H1 (cell line): ENCODE measurements around the gene MGMT.

ENCODE experiments used
- CEBPB ChIP-seq: IDR thresholded peaks from 2 replicates; pipeline ENCODE4 v1.6.1; 2012; ENCODE audit warnings: low read depth, low read length
- CREB1 ChIP-seq: IDR thresholded peaks from 2 replicates; pipeline ENCODE4 v1.6.1; 2012; ENCODE audit warnings: inconsistent platforms
- EZH2 ChIP-seq: fragments of 200-600 bp; sonication (generic); IDR thresholded peaks from 2 replicates; pipeline ENCODE4 v1.7.1; 2012; ENCODE audit warnings: low read depth, mild to moderate bottlenecking, moderate library complexity, low read length, inconsistent platforms; ENCODE audit not compliant: severe bottlenecking
- FOSL1 ChIP-seq: IDR thresholded peaks from 2 replicates; pipeline ENCODE4 v1.6.1; 2011; ENCODE audit warnings: mild to moderate bottlenecking, low read depth, low read length, moderate library complexity; ENCODE audit not compliant: insufficient read depth
- POLR2A ChIP-seq, 2 experiments: IDR thresholded peaks; 1 replicate in 1 of 2; 2 replicates in 1 of 2; pipeline ENCODE4 v1.6.1; 2011; ENCODE audit warnings: low read depth in 2 of 2, low read length in 2 of 2, mild to moderate bottlenecking in 2 of 2; ENCODE audit errors: control extremely low read depth in 1 of 2
- POLR2AphosphoS5 ChIP-seq: IDR thresholded peaks from 2 replicates; pipeline ENCODE4 v1.6.1; 2011; ENCODE audit warnings: low read depth, low read length
- YY1 ChIP-seq: IDR thresholded peaks from 2 replicates; pipeline ENCODE4 v1.6.1; 2011; ENCODE audit warnings: low read depth, mild to moderate bottlenecking, low read length
- ZNF274 ChIP-seq: IDR thresholded peaks from 2 replicates; pipeline ENCODE4 v1.7.0; 2012; ENCODE audit warnings: low read length, borderline replicate concordance; ENCODE audit errors: extremely low read depth
- TF ChIP-seq, protein P1 (sequence below), 3 experiments: IDR thresholded peaks; 1 replicate in 2 of 3; 2 replicates in 1 of 3; pipeline versions ENCODE4 v1.5.1 to v1.6.1; 2011; ENCODE audit warnings: low read length in 3 of 3, mild to moderate bottlenecking in 3 of 3, inconsistent platforms in 2 of 3, low read depth in 1 of 3, moderate library complexity in 1 of 3; ENCODE audit not compliant: insufficient read depth in 1 of 3; ENCODE audit errors: control extremely low read depth in 1 of 3

DNA sequence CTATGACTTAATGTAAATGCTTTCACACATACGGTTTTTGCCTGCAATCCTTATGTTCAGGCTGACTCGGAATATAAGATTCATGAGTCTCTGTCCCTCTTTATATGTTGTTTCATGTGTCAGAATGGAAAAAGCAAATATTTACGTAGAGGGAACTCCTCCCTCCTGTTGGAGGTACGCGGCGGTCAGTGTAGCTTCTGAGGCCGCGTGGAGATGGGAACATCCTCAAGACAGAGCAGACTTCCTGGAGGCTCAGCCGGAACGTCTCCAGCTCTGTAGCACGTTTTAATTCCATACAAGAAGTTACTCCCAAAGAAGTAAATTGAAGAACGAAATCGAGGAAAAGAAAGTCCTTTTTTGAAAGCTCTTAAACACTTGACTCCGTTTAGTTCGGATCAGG is 248.8 kb downstream of the MGMT start:
- TF ChIP-seq FOSL1 (no peak), CEBPB (no peak), POLR2A (IDR thresholded peaks at IDR 0.05; ENCODE audit: control extremely low read depth in 1 of 2, low read depth in 2 of 2, low read length in 2 of 2) (no peak), ZNF274 (no peak), POLR2AphosphoS5 (no peak), CREB1 (no peak), EZH2 (no peak), YY1 (no peak)
- TF ChIP-seq, protein P1, sequence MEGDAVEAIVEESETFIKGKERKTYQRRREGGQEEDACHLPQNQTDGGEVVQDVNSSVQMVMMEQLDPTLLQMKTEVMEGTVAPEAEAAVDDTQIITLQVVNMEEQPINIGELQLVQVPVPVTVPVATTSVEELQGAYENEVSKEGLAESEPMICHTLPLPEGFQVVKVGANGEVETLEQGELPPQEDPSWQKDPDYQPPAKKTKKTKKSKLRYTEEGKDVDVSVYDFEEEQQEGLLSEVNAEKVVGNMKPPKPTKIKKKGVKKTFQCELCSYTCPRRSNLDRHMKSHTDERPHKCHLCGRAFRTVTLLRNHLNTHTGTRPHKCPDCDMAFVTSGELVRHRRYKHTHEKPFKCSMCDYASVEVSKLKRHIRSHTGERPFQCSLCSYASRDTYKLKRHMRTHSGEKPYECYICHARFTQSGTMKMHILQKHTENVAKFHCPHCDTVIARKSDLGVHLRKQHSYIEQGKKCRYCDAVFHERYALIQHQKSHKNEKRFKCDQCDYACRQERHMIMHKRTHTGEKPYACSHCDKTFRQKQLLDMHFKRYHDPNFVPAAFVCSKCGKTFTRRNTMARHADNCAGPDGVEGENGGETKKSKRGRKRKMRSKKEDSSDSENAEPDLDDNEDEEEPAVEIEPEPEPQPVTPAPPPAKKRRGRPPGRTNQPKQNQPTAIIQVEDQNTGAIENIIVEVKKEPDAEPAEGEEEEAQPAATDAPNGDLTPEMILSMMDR (IDR thresholded peaks at IDR 0.05; ENCODE audit: control extremely low read depth in 1 of 3, insufficient read depth in 1 of 3, low read depth in 1 of 3, low read length in 3 of 3): no peak
